K562 (cell line): ENCODE measurements around the gene CRYBA1.

ENCODE experiments used
- BRF2 ChIP-seq: IDR thresholded peaks from 3 replicates; pipeline ENCODE4 v1.6.1; 2011; ENCODE audit warnings: borderline replicate concordance, mild to moderate bottlenecking; ENCODE audit not compliant: insufficient read length, insufficient read depth
- ESRRA ChIP-seq: fragments of 450-650 bp; IDR thresholded peaks from 2 replicates; pipeline ENCODE4 v1.6.1; 2014; ENCODE audit warnings: low read depth, mild to moderate bottlenecking, moderate library complexity, borderline replicate concordance
- NFRKB ChIP-seq: fragments of 450-650 bp; IDR thresholded peaks from 2 replicates; pipeline ENCODE4 v1.6.1; 2016; ENCODE audit warnings: low read depth
- POLR2AphosphoS5 ChIP-seq: IDR thresholded peaks from 2 replicates; pipeline ENCODE4 v1.6.1; 2011; ENCODE audit warnings: mild to moderate bottlenecking, low read depth, low read length, moderate library complexity; ENCODE audit not compliant: control insufficient read depth, insufficient read depth
- TF ChIP-seq, protein P1 (sequence below), 3 experiments: IDR thresholded peaks in 2 of 3; conservative IDR thresholded peaks in 1 of 3; 2 replicates each; pipeline ENCODE4 v1.5.1; 2011 to 2012; ENCODE audit warnings: low read length in 3 of 3, mild to moderate bottlenecking in 3 of 3, control low read depth in 2 of 3, improper control_type of control experiment in 1 of 3, inconsistent platforms in 1 of 3, low read depth in 1 of 3, mixed read lengths in 1 of 3, moderate library complexity in 1 of 3; ENCODE audit not compliant: insufficient read depth in 2 of 3

DNA sequence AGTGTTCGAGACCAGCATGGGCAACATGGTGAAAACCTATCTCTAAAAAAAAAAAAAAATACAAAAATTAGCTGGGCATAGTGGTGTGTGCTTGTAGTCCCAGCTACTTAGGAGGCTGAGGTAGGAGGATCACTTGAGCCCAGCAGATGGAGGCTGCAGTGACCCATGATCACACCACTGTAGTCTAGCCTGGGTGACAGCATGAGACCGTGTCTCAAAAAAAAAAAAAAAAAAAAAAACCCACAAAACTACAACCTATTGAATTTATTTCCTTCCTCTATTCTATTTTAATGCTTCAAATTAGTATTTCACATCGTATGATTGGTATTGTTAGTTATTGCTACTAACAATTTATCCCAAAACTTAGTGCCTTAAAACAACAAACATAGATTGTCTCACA lies 56.7 kb downstream of the CRYBA1 start:
- TF ChIP-seq NFRKB: no peak
- TF ChIP-seq, protein P1, sequence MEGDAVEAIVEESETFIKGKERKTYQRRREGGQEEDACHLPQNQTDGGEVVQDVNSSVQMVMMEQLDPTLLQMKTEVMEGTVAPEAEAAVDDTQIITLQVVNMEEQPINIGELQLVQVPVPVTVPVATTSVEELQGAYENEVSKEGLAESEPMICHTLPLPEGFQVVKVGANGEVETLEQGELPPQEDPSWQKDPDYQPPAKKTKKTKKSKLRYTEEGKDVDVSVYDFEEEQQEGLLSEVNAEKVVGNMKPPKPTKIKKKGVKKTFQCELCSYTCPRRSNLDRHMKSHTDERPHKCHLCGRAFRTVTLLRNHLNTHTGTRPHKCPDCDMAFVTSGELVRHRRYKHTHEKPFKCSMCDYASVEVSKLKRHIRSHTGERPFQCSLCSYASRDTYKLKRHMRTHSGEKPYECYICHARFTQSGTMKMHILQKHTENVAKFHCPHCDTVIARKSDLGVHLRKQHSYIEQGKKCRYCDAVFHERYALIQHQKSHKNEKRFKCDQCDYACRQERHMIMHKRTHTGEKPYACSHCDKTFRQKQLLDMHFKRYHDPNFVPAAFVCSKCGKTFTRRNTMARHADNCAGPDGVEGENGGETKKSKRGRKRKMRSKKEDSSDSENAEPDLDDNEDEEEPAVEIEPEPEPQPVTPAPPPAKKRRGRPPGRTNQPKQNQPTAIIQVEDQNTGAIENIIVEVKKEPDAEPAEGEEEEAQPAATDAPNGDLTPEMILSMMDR (IDR thresholded peaks at IDR 0.05 in 2 of 3, conservative IDR thresholded peaks at IDR 0.05 in 1 of 3; ENCODE audit: insufficient read depth in 2 of 3, low read depth in 1 of 3, low read length in 3 of 3): no peak
- TF ChIP-seq ESRRA: no peak
- TF ChIP-seq BRF2: no peak
- TF ChIP-seq POLR2AphosphoS5: no peak
